SK-N-MC (cell line): ENCODE results near the gene PDHB.
A peak's percentile ranks its signal among the peaks of the same experiment; 100 is the strongest.

Experiments
- DNase-seq: peaks from one replicate; pipeline ENCODE4 v3.0.0-alpha.2; 2011; ENCODE audit warnings: low read depth, low spot score
- H3K27ac ChIP-seq: fragments of 200-600 bp; sonication (generic); 2 replicates; pipeline ENCODE4 v1.5.1; 2016; ENCODE audit warnings: mixed run types
- H3K36me3 ChIP-seq: fragments of 200-600 bp; sonication (generic); 2 replicates; pipeline ENCODE4 v1.6.1; 2017; ENCODE audit warnings: antibody characterized with exemption, low read length, mixed read lengths; ENCODE audit not compliant: insufficient read depth
- H3K4me3 ChIP-seq: fragments of 200-600 bp; sonication (generic); 2 replicates; pipeline ENCODE4 v1.5.1; 2016
- H3K9ac ChIP-seq: fragments of 200-600 bp; sonication (generic); 2 replicates; pipeline ENCODE4 v1.8.0; 2017; ENCODE audit warnings: mixed run types, mixed read lengths; ENCODE audit not compliant: insufficient read length
- H3K9me3 ChIP-seq: fragments of 200-600 bp; sonication (generic); 2 replicates; pipeline ENCODE4 v1.6.1; 2017; ENCODE audit warnings: low read depth, mild to moderate bottlenecking, antibody characterized with exemption, low read length, moderate library complexity, mixed read lengths
- EZH2 ChIP-seq: fragments of 200-600 bp; sonication (generic); IDR thresholded peaks from one replicate; pipeline ENCODE4 v1.6.1; 2017; ENCODE audit warnings: antibody characterized with exemption
- FOXP2 ChIP-seq: optimal IDR thresholded peaks from 2 replicates; pipeline ENCODE3; 2011; ENCODE audit warnings: mild to moderate bottlenecking, moderate library complexity; ENCODE audit not compliant: insufficient read depth; ENCODE audit errors: extremely low read length, control extremely low read depth
- POLR2AphosphoS5 ChIP-seq: IDR thresholded peaks from 2 replicates; pipeline ENCODE4 v1.6.1; 2012; ENCODE audit warnings: mild to moderate bottlenecking, low read depth, low read length, borderline replicate concordance

The PDHB gene

GRCh38 chr3:58398669-58399333 is 34.8 kb downstream of the PDHB start:
- no peaks in the 10 kb centered on the region for H3K9me3 ChIP-seq
- H3K27ac ChIP-seq, result no peak overlapping the region
- DNase-seq, result no peak
- no peak overlapping the region for H3K9ac ChIP-seq
- no peak overlapping the region for H3K4me3 ChIP-seq
- TF ChIP-seq EZH2 (no peak), POLR2AphosphoS5 (no peak), FOXP2 (no peak)
- H3K36me3 ChIP-seq, result peaks cover 9% of the 10 kb centered on the region; the same call in 1 of the 2 replicates

DNA sequence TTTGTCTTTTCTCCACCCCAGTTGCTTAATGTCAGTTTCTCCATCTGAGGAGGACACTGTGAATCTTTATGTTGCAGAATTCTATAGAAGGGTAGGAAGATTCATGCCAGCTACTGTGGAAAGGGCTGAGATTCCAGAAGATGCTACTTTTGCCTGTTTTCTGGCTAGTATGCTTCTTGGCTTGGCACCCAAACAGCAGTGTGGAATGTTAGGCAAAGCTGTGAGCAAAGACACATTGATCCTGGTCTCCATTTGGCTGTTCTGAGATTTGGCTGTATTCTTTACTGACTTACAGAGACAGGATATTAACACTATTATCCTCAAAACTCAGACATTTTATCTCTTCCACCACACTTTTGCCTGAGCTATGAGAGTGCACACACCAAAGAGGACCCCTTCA is 39.3 kb downstream of the PDHB start:
- no peak overlapping the region for H3K27ac ChIP-seq
- H3K4me3 ChIP-seq, result no peak overlapping the region
- no peak overlapping the region for H3K9ac ChIP-seq
- no peaks in the 10 kb centered on the region for H3K9me3 ChIP-seq
- no peak for TF ChIP-seq POLR2AphosphoS5
- no peak for TF ChIP-seq EZH2
- no peak for TF ChIP-seq FOXP2
- no peak for DNase-seq
- peaks cover 9% of the 10 kb centered on the region; the same call in 1 of the 2 replicates for H3K36me3 ChIP-seq

- no peak overlapping the region for H3K9ac ChIP-seq
- no peaks in the 10 kb centered on the region for H3K9me3 ChIP-seq
- peaks cover 6% of the 10 kb centered on the region; the same call in 1 of the 2 replicates for H3K36me3 ChIP-seq
These were observed 41.5 kb downstream of the PDHB start for GRCh38 chr3:58392181-58392580.

DNA sequence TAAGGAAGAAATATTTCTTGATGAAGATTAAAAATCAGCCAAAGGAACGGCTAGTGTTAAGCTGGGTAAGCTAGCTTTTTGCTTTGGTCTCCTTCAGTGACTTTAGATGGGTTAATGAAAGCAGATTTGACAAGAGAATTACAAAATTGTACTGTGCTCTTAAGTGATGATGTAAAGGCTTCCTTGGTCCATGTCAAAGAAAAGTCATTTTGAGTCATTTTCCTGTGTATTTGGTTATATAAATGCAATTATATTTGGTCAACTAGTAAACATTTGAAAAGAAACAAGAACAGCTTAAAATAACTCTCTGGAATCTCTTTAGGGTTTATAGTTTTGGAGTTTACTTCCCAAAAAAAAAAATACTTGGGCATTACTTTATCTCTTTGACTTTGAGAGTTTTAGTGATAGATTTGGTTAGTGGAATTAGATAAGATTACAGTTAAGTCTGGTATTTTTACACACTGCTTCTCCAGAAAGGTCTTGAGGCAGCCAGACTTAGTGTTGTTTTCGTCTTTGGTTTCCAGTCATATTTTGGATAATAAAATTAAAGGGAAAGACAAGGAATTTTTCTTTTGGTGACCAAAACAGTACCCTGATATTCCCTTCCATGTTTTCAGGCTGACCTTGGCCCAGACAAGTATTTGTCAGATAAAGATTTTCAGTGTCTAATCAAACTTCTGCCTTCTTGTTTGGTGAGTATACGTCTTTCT is 42.3 kb downstream of the PDHB start:
- peaks cover 3% of the 10 kb centered on the region; the same call in 1 of the 2 replicates for H3K36me3 ChIP-seq
- no peak for DNase-seq
- no peak overlapping the region for H3K9ac ChIP-seq
- no peak overlapping the region for H3K4me3 ChIP-seq
- H3K9me3 ChIP-seq, result no peaks in the 10 kb centered on the region
- TF ChIP-seq EZH2 (no peak), POLR2AphosphoS5 (no peak), FOXP2 (no peak)
- H3K27ac ChIP-seq, result no peak overlapping the region

More at GRCh38 chr3:58392181-58392580, 41.5 kb downstream of the PDHB start:
- H3K4me3 ChIP-seq, result no peak overlapping the region
- no peak for DNase-seq
- H3K27ac ChIP-seq, result no peak overlapping the region
- TF ChIP-seq FOXP2 (no peak), EZH2 (no peak), POLR2AphosphoS5 (no peak)

DNA sequence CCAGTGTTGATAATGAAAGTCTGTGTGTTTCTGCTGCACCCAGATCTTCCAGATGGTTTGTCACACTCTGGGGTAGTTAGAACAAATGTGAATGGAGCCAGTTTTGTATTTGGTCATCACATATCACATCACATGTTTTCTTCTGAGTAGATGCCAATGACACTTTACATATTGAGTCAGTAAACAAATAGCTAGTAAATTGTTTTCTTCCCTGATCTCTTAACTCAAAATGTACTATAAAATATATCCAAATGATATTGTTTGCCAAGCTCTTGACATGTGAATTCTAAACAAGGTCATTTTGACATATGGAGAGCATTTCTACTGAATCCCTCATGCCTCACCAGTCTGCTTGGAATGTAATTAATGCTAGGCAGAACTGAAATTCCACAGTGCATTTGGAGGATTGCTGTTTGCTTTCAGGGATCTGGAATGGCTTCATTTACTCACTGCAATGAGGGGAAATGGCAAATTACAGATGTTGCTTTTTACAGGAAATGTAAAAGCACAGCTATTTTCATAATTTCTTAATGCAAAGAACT is 45.0 kb downstream of the PDHB start:
- no peaks in the 10 kb centered on the region for H3K9me3 ChIP-seq
- no peaks in the 10 kb centered on the region; the same call in 1 of the 2 replicates for H3K36me3 ChIP-seq
- H3K27ac ChIP-seq, result peak overlapping the region; percentile 86
- peak overlapping the region; percentile 1; the same call in 1 of the 2 replicates for H3K4me3 ChIP-seq
- no peak for TF ChIP-seq EZH2
- TF ChIP-seq FOXP2, result peak; percentile 22
- TF ChIP-seq POLR2AphosphoS5, result peak; percentile 19; the same call in 1 of the 2 replicates
- no peak overlapping the region for H3K9ac ChIP-seq
- peak; percentile 69 for DNase-seq

DNA sequence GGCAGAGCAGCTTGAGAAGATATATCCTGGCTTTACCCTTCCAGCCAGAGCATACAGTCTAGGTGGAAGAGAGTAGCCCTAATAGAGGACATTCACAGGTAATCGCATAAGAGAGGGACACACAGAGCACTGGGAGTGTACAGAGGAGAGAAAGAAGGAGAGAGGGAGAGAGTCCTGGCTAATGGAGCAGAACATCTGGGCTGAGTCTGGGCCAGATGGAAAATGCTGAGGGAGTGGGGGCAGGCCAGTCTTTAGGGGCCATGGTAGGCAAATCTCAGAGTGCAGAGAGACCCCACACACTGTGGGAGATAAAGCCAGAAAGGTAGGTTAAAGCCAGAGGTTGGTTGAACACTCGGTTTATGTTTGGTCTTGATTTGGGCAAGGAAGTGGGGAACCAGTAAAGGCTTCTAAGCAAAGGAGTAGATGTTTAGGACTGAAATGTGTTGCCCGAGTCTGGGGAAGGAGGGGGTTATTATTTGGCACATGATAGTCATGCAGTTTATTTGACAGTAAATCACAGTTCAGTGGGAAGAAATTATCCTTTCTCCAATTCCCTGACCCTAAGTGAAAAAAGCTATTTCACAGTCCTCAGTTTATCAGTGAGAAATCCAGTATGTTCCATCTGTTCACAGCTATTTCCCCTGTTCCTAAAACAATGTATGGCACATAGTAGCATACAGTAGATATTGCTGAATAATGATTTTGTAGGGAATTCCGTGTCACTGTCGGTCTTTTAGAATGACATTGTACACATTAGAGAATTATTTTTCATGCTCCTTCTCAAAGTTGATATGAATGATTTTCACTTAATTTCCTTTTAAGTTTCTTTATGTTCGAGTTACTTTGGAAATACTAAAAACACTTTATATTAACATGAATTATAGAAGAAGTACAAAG is 45.7 kb downstream of the PDHB start:
- Histone ChIP-seq H3K9ac (no peak overlapping the region), H3K4me3 (no peak overlapping the region; the same call in 1 of the 2 replicates), H3K36me3 (no peaks in the 10 kb centered on the region; the same call in 1 of the 2 replicates), H3K9me3 (no peaks in the 10 kb centered on the region), H3K27ac (peak overlapping the region; percentile 86)
- DNase-seq, result no peak
- no peak for TF ChIP-seq EZH2
- TF ChIP-seq FOXP2, result no peak
- no peak for TF ChIP-seq POLR2AphosphoS5

- H3K36me3 ChIP-seq, result no peaks in the 10 kb centered on the region; the same call in 1 of the 2 replicates
- no peak for DNase-seq
- H3K27ac ChIP-seq, result no peak overlapping the region
- H3K9me3 ChIP-seq, result no peaks in the 10 kb centered on the region
- H3K4me3 ChIP-seq, result no peak overlapping the region
- no peak overlapping the region for H3K9ac ChIP-seq
- TF ChIP-seq POLR2AphosphoS5, result no peak
- no peak for TF ChIP-seq EZH2
These were observed 46.8 kb downstream of the PDHB start for GRCh38 chr3:58386626-58387365.

- no peak for DNase-seq
- Histone ChIP-seq H3K36me3 (no peaks in the 10 kb centered on the region; the same call in 1 of the 2 replicates), H3K9ac (no peak overlapping the region), H3K4me3 (no peak overlapping the region), H3K9me3 (no peaks in the 10 kb centered on the region), H3K27ac (no peak overlapping the region; the same call in 1 of the 2 replicates)
- no peak for TF ChIP-seq POLR2AphosphoS5
- TF ChIP-seq EZH2, result no peak
- no peak for TF ChIP-seq FOXP2
These were observed 49.1 kb downstream of the PDHB start for GRCh38 chr3:58384381-58385090.
